Stimulated activated naive CD8-positive, alpha-beta T cell treated with anti-CD3 and anti-CD28 coated beads, Interleukin-15, amount 100 ng/mL, for 72 hours (primary cell): ENCODE data around the gene WDHD1.
A peak's percentile ranks its signal among the peaks of the same experiment; 100 is the strongest.
"Not testable (repeated sequence)": the region's sequence is repeated elsewhere in the genome, so short reads cannot be mapped to it uniquely, and the experiment has no call there.

ENCODE experiments used
- ATAC-seq: fragments of 150-1000 bp; cut with Tn5 transposase; 2 replicates; pipeline ENCODE4 v1.10.0; 2021; ENCODE audit warnings: mild to moderate bottlenecking, moderate library complexity
- DNase-seq, 2 donors: peaks; one replicate each; pipeline ENCODE4 v3.0.0; 2021 to 2022
- H3K27ac Mint-ChIP-seq, 2 donors: one replicate each; pipeline ENCODE4 v1.8.0; 2022; ENCODE audit warnings: mild to moderate bottlenecking in 2 of 2, mixed read lengths in 2 of 2, moderate library complexity in 2 of 2
- H3K27me3 Mint-ChIP-seq: one replicate; pipeline ENCODE4 v1.8.0; 2022; ENCODE audit warnings: mixed read lengths
- H3K4me1 Mint-ChIP-seq: one replicate; pipeline ENCODE4 v1.8.0; 2022; ENCODE audit warnings: mild to moderate bottlenecking, mixed read lengths
- H3K4me3 Mint-ChIP-seq, 2 donors: one replicate each; pipeline ENCODE4 v1.8.0; 2022; ENCODE audit warnings: mild to moderate bottlenecking in 2 of 2, mixed read lengths in 2 of 2, moderate library complexity in 1 of 2
- H3K9me3 Mint-ChIP-seq, 2 donors: one replicate each; pipeline ENCODE4 v1.8.0; 2022; ENCODE audit warnings: mixed read lengths in 2 of 2

WDHD1 gene

GRCh38 chr14:55053500-55053899 lies 26.6 kb upstream of the WDHD1 start:
- H3K9me3 Mint-ChIP-seq, result no peaks in the 10 kb centered on the region
- peak overlapping the region in 1 of 2 donors; percentile 77 for H3K27ac Mint-ChIP-seq
- H3K4me3 Mint-ChIP-seq, result peak overlapping the region; percentile 67 to 96
- no peak for ATAC-seq
- H3K27me3 Mint-ChIP-seq, result no peaks in the 10 kb centered on the region
- peaks cover 42% of the 10 kb centered on the region for H3K4me1 Mint-ChIP-seq
- DNase-seq, result no peak

GRCh38 chr14:55053018-55053417 lies 26.1 kb upstream of the WDHD1 start:
- DNase-seq (no peak), ATAC-seq (no peak)
- H3K4me3 Mint-ChIP-seq, result peak overlapping the region; percentile 90 to 96
- H3K27me3 Mint-ChIP-seq, result no peaks in the 10 kb centered on the region
- peak overlapping the region in 1 of 2 donors; percentile 77 for H3K27ac Mint-ChIP-seq
- no peaks in the 10 kb centered on the region for H3K9me3 Mint-ChIP-seq
- peaks cover 37% of the 10 kb centered on the region for H3K4me1 Mint-ChIP-seq

- Mint-ChIP-seq H3K27ac (peak overlapping the region; percentile 97 to 98), H3K27me3 (no peaks in the 10 kb centered on the region), H3K4me1 (peaks cover 36% of the 10 kb centered on the region), H3K9me3 (no peaks in the 10 kb centered on the region), H3K4me3 (peak overlapping the region; percentile 90 to 96)
- peak; percentile 25 for ATAC-seq
- peak in 1 of 2 donors; percentile 38 for DNase-seq
These were observed 25.5 kb upstream of the WDHD1 start for GRCh38 chr14:55052269-55052930.

- peaks cover 36% of the 10 kb centered on the region for H3K4me1 Mint-ChIP-seq
- peak; percentile 96 for ATAC-seq
- DNase-seq, result peak; percentile 92 to 95
- H3K27me3 Mint-ChIP-seq, result no peaks in the 10 kb centered on the region
- peak within 1 kb of the TSS; percentile 90 to 96 for H3K4me3 Mint-ChIP-seq
- peak within 1 kb of the TSS; percentile 98 for H3K27ac Mint-ChIP-seq
- no peaks in the 10 kb centered on the region for H3K9me3 Mint-ChIP-seq
These were observed 24.7 kb upstream of the WDHD1 start, which contains the start of gene MAPK1IP1L for GRCh38 chr14:55051423-55052268. MAPK1IP1L (plus strand) TSS chr14:55051647; CDS start chr14:55061684, 10,037 bp downstream.

GRCh38 chr14:55051165-55051422 lies 24.2 kb upstream of the WDHD1 start:
- Mint-ChIP-seq H3K4me3 (peak overlapping the region; percentile 90 to 96), H3K4me1 (peaks cover 36% of the 10 kb centered on the region), H3K27ac (peak overlapping the region; percentile 98), H3K9me3 (no peaks in the 10 kb centered on the region), H3K27me3 (no peaks in the 10 kb centered on the region)
- ATAC-seq (peak; percentile 55), DNase-seq (no peak)

- no peak for DNase-seq
- no peak for ATAC-seq
- Mint-ChIP-seq H3K4me3 (no peak overlapping the region), H3K4me1 (peaks cover 30% of the 10 kb centered on the region), H3K9me3 (no peaks in the 10 kb centered on the region), H3K27ac (no peak overlapping the region), H3K27me3 (no peaks in the 10 kb centered on the region)
These were observed 22.1 kb upstream of the WDHD1 start for GRCh38 chr14:55048900-55049436.

- no peak for ATAC-seq
- H3K4me1 Mint-ChIP-seq, result peaks cover 16% of the 10 kb centered on the region
These were observed 20.6 kb upstream of the WDHD1 start for GRCh38 chr14:55047301-55048053.

GRCh38 chr14:55045087-55045486 lies 18.2 kb upstream of the WDHD1 start:
- ATAC-seq (no peak), DNase-seq (no peak)
- Mint-ChIP-seq H3K27ac (no peak overlapping the region), H3K4me1 (peaks cover 6% of the 10 kb centered on the region), H3K4me3 (no peak overlapping the region), H3K27me3 (no peaks in the 10 kb centered on the region), H3K9me3 (no peaks in the 10 kb centered on the region)

More at GRCh38 chr14:55047301-55048053, 20.6 kb upstream of the WDHD1 start:
- DNase-seq, result no peak
- no peaks in the 10 kb centered on the region for H3K27me3 Mint-ChIP-seq
- no peak overlapping the region for H3K4me3 Mint-ChIP-seq
- no peak overlapping the region for H3K27ac Mint-ChIP-seq
- H3K9me3 Mint-ChIP-seq, result no peaks in the 10 kb centered on the region

GRCh38 chr14:55043528-55043927 lies 16.6 kb upstream of the WDHD1 start:
- Mint-ChIP-seq H3K27me3 (no peaks in the 10 kb centered on the region), H3K27ac (no peak overlapping the region), H3K9me3 (no peaks in the 10 kb centered on the region), H3K4me3 (no peak overlapping the region), H3K4me1 (peaks cover 6% of the 10 kb centered on the region)
- DNase-seq (no peak), ATAC-seq (no peak)

- no peak overlapping the region for H3K4me3 Mint-ChIP-seq
- H3K4me1 Mint-ChIP-seq, result no peaks in the 10 kb centered on the region
- ATAC-seq (no peak), DNase-seq (no peak)
- peak overlapping the region in 1 of 2 donors; percentile 14 for H3K27ac Mint-ChIP-seq
- H3K27me3 Mint-ChIP-seq, result no peaks in the 10 kb centered on the region
- peaks cover 0 to 5% of the 10 kb centered on the region in 2 donors for H3K9me3 Mint-ChIP-seq
These were observed 11.8 kb upstream of the WDHD1 start for GRCh38 chr14:55038708-55039107.

- not testable (repeated sequence) for H3K4me1 Mint-ChIP-seq, H3K9me3 Mint-ChIP-seq, H3K27ac Mint-ChIP-seq, H3K4me3 Mint-ChIP-seq, ATAC-seq, H3K27me3 Mint-ChIP-seq, DNase-seq
These were observed 11.1 kb upstream of the WDHD1 start for GRCh38 chr14:55037995-55038394.

GRCh38 chr14:55031190-55031589 lies 4.3 kb upstream of the WDHD1 start:
- Mint-ChIP-seq H3K4me1 (peaks cover 35% of the 10 kb centered on the region), H3K9me3 (no peaks in the 10 kb centered on the region), H3K4me3 (peak overlapping the region in 1 of 2 donors; percentile 5), H3K27me3 (no peaks in the 10 kb centered on the region), H3K27ac (peak overlapping the region in 1 of 2 donors; percentile 15)
- ATAC-seq, result no peak
- no peak for DNase-seq

GRCh38 chr14:55028476-55028875 lies 1.6 kb upstream of the WDHD1 start:
- no peaks in the 10 kb centered on the region for H3K9me3 Mint-ChIP-seq
- DNase-seq, result no peak
- H3K27ac Mint-ChIP-seq, result peak overlapping the region; percentile 45 to 98
- peak overlapping the region; percentile 84 to 94 for H3K4me3 Mint-ChIP-seq
- H3K27me3 Mint-ChIP-seq, result no peaks in the 10 kb centered on the region
- H3K4me1 Mint-ChIP-seq, result peaks cover 53% of the 10 kb centered on the region
- ATAC-seq, result no peak

- DNase-seq, result no peak
- Mint-ChIP-seq H3K27ac (peak overlapping the region; percentile 45 to 98), H3K4me1 (peaks cover 53% of the 10 kb centered on the region), H3K4me3 (peak overlapping the region; percentile 84 to 94), H3K27me3 (no peaks in the 10 kb centered on the region), H3K9me3 (no peaks in the 10 kb centered on the region)
- ATAC-seq, result no peak
These were observed 1.2 kb upstream of the WDHD1 start for GRCh38 chr14:55028066-55028465.

- Mint-ChIP-seq H3K27ac (peak overlapping the region; percentile 98), H3K27me3 (no peaks in the 10 kb centered on the region), H3K4me1 (peaks cover 57% of the 10 kb centered on the region), H3K9me3 (no peaks in the 10 kb centered on the region), H3K4me3 (peak overlapping the region; percentile 84 to 94)
- ATAC-seq (no peak), DNase-seq (no peak)
These were observed 482 bp downstream of the WDHD1 start for GRCh38 chr14:55026441-55026792.
